Neural cell (in vitro differentiated cells): ENCODE results near the gene GPLD1. TPM values are rescaled to one million over a fixed set of nuclear protein-coding genes. Genes with fewer than 3 reads are reported as not detected.
"Not testable (repeated sequence)": the region's sequence is repeated elsewhere in the genome, so short reads cannot be mapped to it uniquely, and the experiment has no call there.

Source experiments
- H2AFZ ChIP-seq: fragments of 200-600, 300-800 bp; sonication (generic), shearing (Covaris generic); 2 replicates; pipeline ENCODE4 v1.6.0; 2014; ENCODE audit warnings: low read depth, mild to moderate bottlenecking, antibody characterized with exemption, low read length, moderate library complexity
- H3F3A ChIP-seq: fragments of 200-600 bp; shearing (Covaris generic); 2 replicates; pipeline ENCODE4 v1.6.1; 2016; ENCODE audit warnings: mild to moderate bottlenecking, moderate library complexity, mixed read lengths, antibody characterized with exemption, low read length; ENCODE audit not compliant: insufficient read depth, poor library complexity, severe bottlenecking
- H3K27ac ChIP-seq: fragments of 200-600, 300-800 bp; sonication (generic), shearing (Covaris generic); 2 replicates; pipeline ENCODE4 v1.5.1; 2014; ENCODE audit warnings: mild to moderate bottlenecking, low read length, moderate library complexity
- H3K27me3 ChIP-seq: fragments of 300-800, 200-600 bp; sonication (generic), shearing (Covaris generic); 2 replicates; pipeline ENCODE4 v1.6.0; 2014; ENCODE audit warnings: mild to moderate bottlenecking, low read depth, low read length, moderate library complexity; ENCODE audit not compliant: insufficient read depth
- H3K36me3 ChIP-seq: fragments of 300-800, 200-600 bp; sonication (generic), shearing (Covaris generic); 2 replicates; pipeline ENCODE4 v1.5.1; 2014; ENCODE audit warnings: mild to moderate bottlenecking, antibody characterized with exemption, low read length, moderate library complexity; ENCODE audit not compliant: insufficient read depth
- H3K4me2 ChIP-seq: fragments of 300-800, 200-600 bp; sonication (generic), shearing (Covaris generic); 2 replicates; pipeline ENCODE4 v1.6.0; 2014; ENCODE audit warnings: mild to moderate bottlenecking, low read length
- H3K4me3 ChIP-seq: fragments of 300-800, 200-600 bp; sonication (generic), shearing (Covaris generic); 2 replicates; pipeline ENCODE4 v1.5.1; 2014; ENCODE audit warnings: mild to moderate bottlenecking, low read length, moderate library complexity
- H3K79me2 ChIP-seq: fragments of 200-600 bp; shearing (Covaris generic); replicated peaks from 2 replicates; pipeline ENCODE4 v1.6.0; 2014; ENCODE audit warnings: mild to moderate bottlenecking, low read length, moderate library complexity; ENCODE audit not compliant: insufficient read depth
- H3K9ac ChIP-seq: fragments of 300-800, 200-600 bp; sonication (generic), shearing (Covaris generic); 2 replicates; pipeline ENCODE4 v1.6.1; 2016; ENCODE audit warnings: mild to moderate bottlenecking, low read length, mixed read lengths
- H3K9me2 ChIP-seq: fragments of 200-600 bp; shearing (Covaris generic); 2 replicates; pipeline ENCODE4 v1.6.1; 2016; ENCODE audit warnings: mild to moderate bottlenecking, low read length, mixed read lengths; ENCODE audit not compliant: insufficient read depth
- H3K9me3 ChIP-seq: fragments of 200-600, 300-800 bp; sonication (generic), shearing (Covaris generic); 2 replicates; pipeline ENCODE4 v1.6.1; 2016; ENCODE audit warnings: mild to moderate bottlenecking, mixed run types, low read length, moderate library complexity, mixed read lengths
- H4K20me1 ChIP-seq: fragments of 200-600 bp; shearing (Covaris generic); 2 replicates; pipeline ENCODE4 v1.6.1; 2016; ENCODE audit warnings: mild to moderate bottlenecking, mixed run types; ENCODE audit not compliant: insufficient read depth
- EP300 ChIP-seq: fragments of 450-650 bp; conservative IDR thresholded peaks from 2 replicates; pipeline ENCODE4 v1.6.1; 2014; ENCODE audit warnings: antibody characterized with exemption, mild to moderate bottlenecking, moderate library complexity; ENCODE audit not compliant: poor library complexity, severe bottlenecking
- EZH2 ChIP-seq: fragments of 200-600, 300-800 bp; shearing (Covaris generic), sonication (generic); IDR thresholded peaks from 2 replicates; pipeline ENCODE4 v1.6.1; 2014; ENCODE audit warnings: antibody characterized with exemption, low read length, borderline replicate concordance, mild to moderate bottlenecking; ENCODE audit not compliant: insufficient read depth, poor library complexity, severe bottlenecking
- MXI1 ChIP-seq: fragments of 450-650 bp; conservative IDR thresholded peaks from 2 replicates; pipeline ENCODE4 v1.6.1; 2014; ENCODE audit warnings: antibody characterized with exemption, mild to moderate bottlenecking; ENCODE audit not compliant: poor library complexity, severe bottlenecking
- POLR2AphosphoS5 ChIP-seq: IDR thresholded peaks from 2 replicates; pipeline ENCODE4 v1.6.1; 2012
- RAD21 ChIP-seq: fragments of 450-650 bp; conservative IDR thresholded peaks from 2 replicates; pipeline ENCODE4 v1.6.1; 2014; ENCODE audit warnings: antibody characterized with exemption, mild to moderate bottlenecking, moderate library complexity
- REST ChIP-seq: IDR thresholded peaks from 2 replicates; pipeline ENCODE4 v1.6.1; 2012; ENCODE audit warnings: borderline replicate concordance
- SMC3 ChIP-seq: fragments of 450-650 bp; conservative IDR thresholded peaks from 2 replicates; pipeline ENCODE4 v1.6.1; 2014; ENCODE audit warnings: antibody characterized with exemption, mild to moderate bottlenecking, moderate library complexity; ENCODE audit not compliant: poor library complexity
- TAF1 ChIP-seq: IDR thresholded peaks from 2 replicates; pipeline ENCODE4 v1.6.1; 2012; ENCODE audit warnings: low read depth
- polyA plus RNA-seq: library from polyadenylated mRNA; depleted of rRNA; stranded (reverse); fragments of >200 nt; gene quantifications from 2 replicates; pipeline ENCODE4 v1.2.3, GENCODE V29; 2014
- TF ChIP-seq, protein P1 (sequence below): fragments of 450-650 bp; IDR thresholded peaks from 2 replicates; pipeline ENCODE4 v1.5.1; 2014; ENCODE audit warnings: antibody characterized with exemption, mild to moderate bottlenecking, moderate library complexity; ENCODE audit not compliant: poor library complexity, severe bottlenecking

The GPLD1 gene
- polyA plus RNA-seq, 1 donor from 2014 or later, result 11.0 TPM

GRCh38 chr6:24513602-24514001 is 24.2 kb upstream of the GPLD1 start:
- Histone ChIP-seq H4K20me1 (no peaks in the 10 kb centered on the region), H3K4me2 (no peak overlapping the region), H3K27ac (no peak overlapping the region), H3K9ac (no peak overlapping the region), H3K27me3 (no peaks in the 10 kb centered on the region), H3K79me2 (no peaks in the 10 kb centered on the region), H3F3A (no peaks in the 10 kb centered on the region), H3K9me2 (no peaks in the 10 kb centered on the region), H3K36me3 (peaks cover 17% of the 10 kb centered on the region), H3K4me3 (no peak overlapping the region), H3K9me3 (no peaks in the 10 kb centered on the region), H2AFZ (no peak overlapping the region)
- TF ChIP-seq SMC3 (no peak), REST (no peak)

- not testable (repeated sequence) for H3F3A ChIP-seq, H3K4me3 ChIP-seq, H3K9me2 ChIP-seq, H3K79me2 ChIP-seq, H4K20me1 ChIP-seq, H3K27ac ChIP-seq, H3K9me3 ChIP-seq, H2AFZ ChIP-seq, H3K27me3 ChIP-seq, H3K9ac ChIP-seq, H3K4me2 ChIP-seq
- H3K36me3 ChIP-seq, result peaks cover 21% of the 10 kb centered on the region
Measured at GRCh38 chr6:24511976-24512375, 22.6 kb upstream of the GPLD1 start.

GRCh38 chr6:24506814-24507520 is 17.6 kb upstream of the GPLD1 start:
- no peak for TF ChIP-seq SMC3
- TF ChIP-seq REST, result no peak
- no peak for TF ChIP-seq MXI1
- TF ChIP-seq TAF1, result no peak
- TF ChIP-seq POLR2AphosphoS5, result no peak
- no peak for TF ChIP-seq RAD21
- TF ChIP-seq, protein P1, sequence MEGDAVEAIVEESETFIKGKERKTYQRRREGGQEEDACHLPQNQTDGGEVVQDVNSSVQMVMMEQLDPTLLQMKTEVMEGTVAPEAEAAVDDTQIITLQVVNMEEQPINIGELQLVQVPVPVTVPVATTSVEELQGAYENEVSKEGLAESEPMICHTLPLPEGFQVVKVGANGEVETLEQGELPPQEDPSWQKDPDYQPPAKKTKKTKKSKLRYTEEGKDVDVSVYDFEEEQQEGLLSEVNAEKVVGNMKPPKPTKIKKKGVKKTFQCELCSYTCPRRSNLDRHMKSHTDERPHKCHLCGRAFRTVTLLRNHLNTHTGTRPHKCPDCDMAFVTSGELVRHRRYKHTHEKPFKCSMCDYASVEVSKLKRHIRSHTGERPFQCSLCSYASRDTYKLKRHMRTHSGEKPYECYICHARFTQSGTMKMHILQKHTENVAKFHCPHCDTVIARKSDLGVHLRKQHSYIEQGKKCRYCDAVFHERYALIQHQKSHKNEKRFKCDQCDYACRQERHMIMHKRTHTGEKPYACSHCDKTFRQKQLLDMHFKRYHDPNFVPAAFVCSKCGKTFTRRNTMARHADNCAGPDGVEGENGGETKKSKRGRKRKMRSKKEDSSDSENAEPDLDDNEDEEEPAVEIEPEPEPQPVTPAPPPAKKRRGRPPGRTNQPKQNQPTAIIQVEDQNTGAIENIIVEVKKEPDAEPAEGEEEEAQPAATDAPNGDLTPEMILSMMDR, result no peak
- TF ChIP-seq EZH2, result no peak
- TF ChIP-seq EP300, result no peak
- H2AFZ ChIP-seq, result no peak overlapping the region
- H3K79me2 ChIP-seq, result no peaks in the 10 kb centered on the region
- H3K27ac ChIP-seq, result no peak overlapping the region
- H3F3A ChIP-seq, result no peaks in the 10 kb centered on the region
- no peak overlapping the region for H3K9ac ChIP-seq
- H3K9me3 ChIP-seq, result no peaks in the 10 kb centered on the region
- H3K27me3 ChIP-seq, result no peaks in the 10 kb centered on the region
- no peak overlapping the region for H3K4me2 ChIP-seq
- no peak overlapping the region for H3K4me3 ChIP-seq
- H3K9me2 ChIP-seq, result no peaks in the 10 kb centered on the region
- peaks cover 7% of the 10 kb centered on the region for H3K36me3 ChIP-seq
- H4K20me1 ChIP-seq, result no peaks in the 10 kb centered on the region
